IPS-18c (cell line): ENCODE results near the gene KLK2.

ENCODE experiments used
- H3K4me3 ChIP-seq: 2 replicates; pipeline ENCODE4 v1.7.0; 2013; ENCODE audit warnings: low read depth, mild to moderate bottlenecking, low read length, moderate library complexity; ENCODE audit not compliant: insufficient read depth
- H3K9me3 ChIP-seq: one replicate; pipeline ENCODE4 v1.6.1; 2013; ENCODE audit warnings: mild to moderate bottlenecking, low read length, moderate library complexity; ENCODE audit not compliant: control insufficient read depth, insufficient read depth

The KLK2 gene

GRCh38 chr19:50842130-50842529 lies 31.1 kb upstream of the KLK2 start:
- peaks cover 2% of the 10 kb centered on the region for H3K9me3 ChIP-seq

GRCh38 chr19:50843205-50843604 lies 30.0 kb upstream of the KLK2 start:
- H3K9me3 ChIP-seq = peaks cover 2% of the 10 kb centered on the region
- H3K4me3 ChIP-seq = no peak overlapping the region

More at GRCh38 chr19:50842130-50842529, 31.1 kb upstream of the KLK2 start:
- H3K4me3 ChIP-seq = no peak overlapping the region

GRCh38 chr19:50843701-50844221 lies 29.5 kb upstream of the KLK2 start:
- no peak overlapping the region for H3K4me3 ChIP-seq
- peaks cover 2% of the 10 kb centered on the region for H3K9me3 ChIP-seq

- peaks cover 2% of the 10 kb centered on the region for H3K9me3 ChIP-seq
- H3K4me3 ChIP-seq = no peak overlapping the region
Observed at GRCh38 chr19:50844296-50844935, 28.8 kb upstream of the KLK2 start.

- H3K9me3 ChIP-seq = no peaks in the 10 kb centered on the region
- H3K4me3 ChIP-seq = no peak overlapping the region
Observed at GRCh38 chr19:50850738-50851137, 22.5 kb upstream of the KLK2 start.

GRCh38 chr19:50851620-50852019 lies 21.6 kb upstream of the KLK2 start:
- Histone ChIP-seq H3K4me3 (no peak overlapping the region), H3K9me3 (no peaks in the 10 kb centered on the region)

- Histone ChIP-seq H3K9me3 (peaks cover 2% of the 10 kb centered on the region), H3K4me3 (no peak within 1 kb of the TSS)
Observed at GRCh38 chr19:50854636-50855410, 18.4 kb upstream of the KLK2 start, which contains the start of gene KLK3. Gene KLK3, plus strand, starts transcription at chr19:50854915. Its CDS starts 41 bp downstream, at chr19:50854956.

- no peak overlapping the region for H3K4me3 ChIP-seq
- H3K9me3 ChIP-seq = peaks cover 2% of the 10 kb centered on the region
Observed at GRCh38 chr19:50857366-50857765, 15.9 kb upstream of the KLK2 start.

GRCh38 chr19:50858886-50859285 lies 14.4 kb upstream of the KLK2 start:
- H3K4me3 ChIP-seq = no peak overlapping the region
- H3K9me3 ChIP-seq = peaks cover 2% of the 10 kb centered on the region

- Histone ChIP-seq H3K9me3 (peaks cover 2% of the 10 kb centered on the region), H3K4me3 (no peak overlapping the region)
Observed at GRCh38 chr19:50859849-50860248, 13.4 kb upstream of the KLK2 start.

- Histone ChIP-seq H3K4me3 (no peak overlapping the region), H3K9me3 (peaks cover 2% of the 10 kb centered on the region)
Observed at GRCh38 chr19:50861010-50861409, 12.2 kb upstream of the KLK2 start.

- peaks cover 2% of the 10 kb centered on the region for H3K9me3 ChIP-seq
- H3K4me3 ChIP-seq = no peak overlapping the region
Observed at GRCh38 chr19:50861496-50862286, 11.5 kb upstream of the KLK2 start.

GRCh38 chr19:50869479-50869878 lies 3.8 kb upstream of the KLK2 start:
- Histone ChIP-seq H3K4me3 (no peak overlapping the region), H3K9me3 (no peaks in the 10 kb centered on the region)

- H3K9me3 ChIP-seq = no peaks in the 10 kb centered on the region
- no peak overlapping the region for H3K4me3 ChIP-seq
Observed at GRCh38 chr19:50870417-50871089, 2.7 kb upstream of the KLK2 start.

- no peak overlapping the region for H3K4me3 ChIP-seq
- H3K9me3 ChIP-seq = no peaks in the 10 kb centered on the region
Observed at GRCh38 chr19:50874211-50874610, 972 bp downstream of the KLK2 start.

GRCh38 chr19:50875795-50876422 lies 2.7 kb downstream of the KLK2 start:
- Histone ChIP-seq H3K9me3 (no peaks in the 10 kb centered on the region), H3K4me3 (no peak overlapping the region)

GRCh38 chr19:50876456-50876855 lies 3.2 kb downstream of the KLK2 start:
- Histone ChIP-seq H3K9me3 (no peaks in the 10 kb centered on the region), H3K4me3 (no peak overlapping the region)
